BE2C (cell line): ENCODE measurements around the gene ANKFN1.

Source experiments
- DNase-seq: peaks from one replicate; pipeline ENCODE4 v3.0.0-alpha.2; 2020
- H3K27me3 ChIP-seq: fragments of 250-450 bp; sonication (Bioruptor Pico); 2 replicates; pipeline ENCODE4 v1.5.1; 2020; ENCODE audit warnings: mild to moderate bottlenecking
- H3K36me3 ChIP-seq: fragments of 250-450 bp; sonication (Bioruptor Pico); 2 replicates; pipeline ENCODE4 v1.5.1; 2020; ENCODE audit warnings: mild to moderate bottlenecking
- H3K4me1 ChIP-seq: fragments of 250-450 bp; sonication (Bioruptor Pico); 2 replicates; pipeline ENCODE4 v1.5.1; 2020
- H3K4me3 ChIP-seq: 2 replicates; pipeline ENCODE4 v1.5.1; 2011; ENCODE audit warnings: low read depth, low read length
- H3K9me3 ChIP-seq: fragments of 250-450 bp; sonication (Bioruptor Pico); 2 replicates; pipeline ENCODE4 v1.5.1; 2020
- TF ChIP-seq, protein P1 (sequence below): IDR thresholded peaks from 2 replicates; pipeline ENCODE4 v1.5.1; 2012; ENCODE audit warnings: mild to moderate bottlenecking, low read depth, low read length

ANKFN1 gene

DNA sequence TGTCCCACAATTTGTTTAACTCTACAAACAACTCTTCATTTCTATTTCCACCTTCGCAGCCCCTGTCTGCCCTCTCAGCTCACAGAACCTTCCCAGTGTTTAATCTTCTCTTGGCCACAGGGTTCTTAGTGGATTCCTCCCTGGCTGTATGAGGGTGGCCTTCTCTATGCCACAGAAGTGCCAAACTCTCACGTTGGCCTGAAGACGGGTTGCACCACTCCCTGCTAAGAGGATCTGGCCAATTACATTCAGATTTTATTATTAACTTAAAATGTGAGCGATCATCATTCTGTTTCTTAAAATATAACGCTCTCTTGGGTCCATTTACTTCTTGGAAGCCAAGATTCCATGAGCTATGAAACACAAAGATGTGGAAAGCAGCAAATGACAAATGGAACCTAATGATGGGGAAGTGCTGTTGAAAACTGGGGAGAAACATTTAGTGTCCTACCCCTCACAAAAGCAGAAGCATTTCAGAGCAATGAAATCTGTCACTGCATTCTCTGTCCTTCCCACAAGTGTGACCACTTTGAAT, 348.9 kb downstream of the ANKFN1 start:
- no peak for DNase-seq
- Histone ChIP-seq H3K36me3 (no peaks in the 10 kb centered on the region), H3K27me3 (peaks cover 3% of the 10 kb centered on the region; the same call in 1 of the 2 replicates), H3K4me3 (no peak overlapping the region), H3K9me3 (no peaks in the 10 kb centered on the region), H3K4me1 (no peaks in the 10 kb centered on the region)
- TF ChIP-seq, protein P1, sequence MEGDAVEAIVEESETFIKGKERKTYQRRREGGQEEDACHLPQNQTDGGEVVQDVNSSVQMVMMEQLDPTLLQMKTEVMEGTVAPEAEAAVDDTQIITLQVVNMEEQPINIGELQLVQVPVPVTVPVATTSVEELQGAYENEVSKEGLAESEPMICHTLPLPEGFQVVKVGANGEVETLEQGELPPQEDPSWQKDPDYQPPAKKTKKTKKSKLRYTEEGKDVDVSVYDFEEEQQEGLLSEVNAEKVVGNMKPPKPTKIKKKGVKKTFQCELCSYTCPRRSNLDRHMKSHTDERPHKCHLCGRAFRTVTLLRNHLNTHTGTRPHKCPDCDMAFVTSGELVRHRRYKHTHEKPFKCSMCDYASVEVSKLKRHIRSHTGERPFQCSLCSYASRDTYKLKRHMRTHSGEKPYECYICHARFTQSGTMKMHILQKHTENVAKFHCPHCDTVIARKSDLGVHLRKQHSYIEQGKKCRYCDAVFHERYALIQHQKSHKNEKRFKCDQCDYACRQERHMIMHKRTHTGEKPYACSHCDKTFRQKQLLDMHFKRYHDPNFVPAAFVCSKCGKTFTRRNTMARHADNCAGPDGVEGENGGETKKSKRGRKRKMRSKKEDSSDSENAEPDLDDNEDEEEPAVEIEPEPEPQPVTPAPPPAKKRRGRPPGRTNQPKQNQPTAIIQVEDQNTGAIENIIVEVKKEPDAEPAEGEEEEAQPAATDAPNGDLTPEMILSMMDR: no peak

DNA sequence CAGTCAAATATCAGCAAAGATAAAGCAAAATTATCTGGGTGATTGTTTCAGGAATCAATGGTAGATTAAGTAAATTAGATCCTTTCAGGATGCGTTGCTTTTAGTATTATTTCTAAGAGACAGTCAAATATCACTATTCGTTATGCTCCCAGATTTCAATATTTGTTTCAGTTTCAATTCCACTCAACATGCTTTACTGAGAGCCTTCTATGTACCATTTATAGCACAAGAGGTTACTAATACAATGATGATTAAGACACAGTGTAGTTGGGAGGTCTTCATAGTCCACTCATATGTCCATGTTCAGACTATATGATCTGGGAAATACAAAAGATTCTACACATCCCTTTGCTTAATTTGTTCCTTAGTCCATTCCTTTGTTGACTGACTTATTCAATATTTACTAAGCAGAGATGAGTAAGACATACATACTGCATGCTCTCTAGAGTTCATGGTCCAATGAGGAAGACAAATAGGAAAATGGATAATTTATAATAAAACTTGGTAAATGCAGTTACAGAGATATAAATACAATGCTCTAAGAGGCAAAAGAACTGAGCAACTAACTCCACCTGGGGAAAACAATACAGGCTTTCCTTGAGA, 352.0 kb downstream of the ANKFN1 start:
- H3K4me1 ChIP-seq: no peaks in the 10 kb centered on the region
- no peaks in the 10 kb centered on the region for H3K9me3 ChIP-seq
- no peak overlapping the region for H3K4me3 ChIP-seq
- 0 out of 2 replicates have a peak, but pooled peaks cover 3% of the 10 kb centered on the region for H3K27me3 ChIP-seq
- no peaks in the 10 kb centered on the region for H3K36me3 ChIP-seq
- TF ChIP-seq, protein P1: no peak
- DNase-seq: no peak

DNA sequence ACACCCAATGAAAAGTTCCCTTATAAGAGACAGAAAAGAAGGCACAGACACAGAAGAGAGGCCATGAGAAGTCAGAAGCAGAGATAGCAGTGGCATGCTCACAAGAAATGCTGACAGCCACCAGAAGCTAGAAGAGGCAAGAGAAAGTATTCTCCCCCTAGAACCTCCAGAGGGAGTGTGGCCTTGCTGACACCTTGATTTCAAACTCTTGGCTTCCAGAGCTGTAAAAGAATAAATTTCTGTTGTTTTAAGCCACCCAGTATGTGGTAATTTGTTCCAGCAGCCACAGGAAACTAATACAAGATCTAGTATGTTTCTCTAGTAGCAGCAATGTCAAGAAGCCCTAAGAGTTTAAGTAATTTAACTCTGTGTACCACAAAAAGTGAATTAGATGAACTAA, 353.1 kb downstream of the ANKFN1 start:
- H3K4me1 ChIP-seq: no peaks in the 10 kb centered on the region
- no peaks in the 10 kb centered on the region for H3K27me3 ChIP-seq
- DNase-seq: no peak
- no peak overlapping the region for H3K4me3 ChIP-seq
- H3K36me3 ChIP-seq: no peaks in the 10 kb centered on the region
- TF ChIP-seq, protein P1: no peak
- H3K9me3 ChIP-seq: no peaks in the 10 kb centered on the region

DNA sequence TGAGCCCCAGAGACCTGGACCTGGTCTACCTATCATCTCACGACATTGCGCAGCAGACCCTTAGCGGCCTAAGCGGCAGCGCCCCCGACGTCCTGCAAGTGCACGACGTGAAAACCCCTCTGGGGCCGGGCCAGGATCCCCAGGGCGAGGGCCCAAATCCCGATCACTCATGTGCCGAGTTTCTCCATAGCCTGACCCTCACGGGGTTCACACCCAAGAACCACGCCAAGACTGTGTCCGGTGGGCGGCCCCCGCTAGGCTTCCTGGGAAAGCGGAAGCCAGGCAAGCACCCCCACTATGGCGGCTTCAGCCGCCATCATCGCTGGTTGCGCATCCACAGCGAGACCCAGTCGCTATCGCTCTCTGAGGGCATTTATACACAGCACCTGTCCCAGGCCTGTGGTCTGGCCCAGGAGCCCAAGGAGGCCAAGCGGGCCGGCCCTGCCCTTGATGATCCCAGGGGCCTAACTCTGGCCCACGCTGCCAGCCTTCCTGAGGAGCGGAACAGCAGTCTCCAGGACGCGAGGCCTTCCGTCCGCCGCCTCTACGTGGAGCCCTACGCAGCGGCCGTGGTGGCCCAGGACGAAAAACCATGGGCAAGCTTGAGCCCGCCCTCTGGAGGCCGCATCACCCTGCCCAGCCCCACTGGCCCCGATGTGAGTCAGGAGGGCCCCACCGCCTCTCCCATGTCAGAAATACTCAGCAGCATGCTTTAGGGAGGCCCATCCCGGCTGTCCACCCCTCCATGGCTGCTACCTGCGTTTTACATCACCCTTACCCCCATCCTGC, 357.5 kb downstream of the ANKFN1 start:
- Histone ChIP-seq H3K9me3 (no peaks in the 10 kb centered on the region), H3K4me3 (no peak overlapping the region), H3K4me1 (no peaks in the 10 kb centered on the region), H3K36me3 (no peaks in the 10 kb centered on the region), H3K27me3 (0 out of 2 replicates have a peak, but pooled peaks cover 2% of the 10 kb centered on the region)
- no peak for DNase-seq
- TF ChIP-seq, protein P1: no peak

DNA sequence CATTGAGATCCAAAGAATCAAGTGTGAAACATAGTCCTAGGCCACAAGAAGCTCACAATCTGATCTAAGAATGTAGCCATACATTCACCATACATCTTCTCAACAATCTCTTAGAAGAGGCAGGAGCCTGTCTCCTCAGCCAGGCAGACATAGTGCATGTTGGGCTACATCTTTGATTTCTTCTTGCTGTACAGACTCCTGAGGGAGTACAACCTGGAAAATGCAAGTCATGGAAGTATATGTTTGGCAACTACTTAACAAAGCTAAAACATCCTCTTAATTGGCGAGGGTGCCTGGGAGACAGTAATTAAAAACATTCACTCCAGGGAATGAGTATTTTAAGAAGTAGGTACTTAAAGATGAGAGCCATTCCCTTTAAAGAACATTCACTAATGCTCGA, 361.0 kb downstream of the ANKFN1 start:
- Histone ChIP-seq H3K9me3 (no peaks in the 10 kb centered on the region), H3K27me3 (peaks cover 4% of the 10 kb centered on the region; the same call in 1 of the 2 replicates), H3K4me3 (no peak overlapping the region), H3K4me1 (no peaks in the 10 kb centered on the region), H3K36me3 (no peaks in the 10 kb centered on the region)
- TF ChIP-seq, protein P1: no peak
- DNase-seq: no peak

DNA sequence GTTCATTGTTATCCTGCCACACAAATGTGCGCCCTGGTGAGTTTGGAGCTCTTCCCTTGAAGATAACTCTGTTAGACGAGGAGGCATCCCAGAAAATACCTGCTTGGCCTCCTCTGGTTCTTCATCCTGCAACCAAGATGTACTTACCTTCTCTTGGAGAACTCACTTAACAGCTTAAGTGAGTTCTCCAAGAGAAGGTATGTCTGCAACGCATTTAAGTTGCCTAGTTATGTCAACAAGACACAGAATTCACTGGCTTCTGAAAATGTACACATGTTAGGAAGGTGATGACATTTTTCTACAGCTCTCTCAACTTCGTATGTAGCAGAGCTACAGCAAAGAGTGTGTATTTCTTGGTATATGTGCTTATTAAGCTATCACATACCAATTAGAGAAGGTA, 361.6 kb downstream of the ANKFN1 start:
- TF ChIP-seq, protein P1: no peak
- Histone ChIP-seq H3K27me3 (peaks cover 4% of the 10 kb centered on the region; the same call in 1 of the 2 replicates), H3K4me1 (no peaks in the 10 kb centered on the region), H3K36me3 (no peaks in the 10 kb centered on the region), H3K9me3 (no peaks in the 10 kb centered on the region), H3K4me3 (no peak overlapping the region)
- DNase-seq: no peak
